Measurements from ENCODE around the gene DHX15. TPM values are rescaled to one million over a fixed set of nuclear protein-coding genes. Genes with fewer than 3 reads are reported as not detected.

Gene DHX15
- total RNA-seq (100 to 1,000 TPM in 2 of 9 donors, 10 to 100 TPM in 7; 49.1 to 158 (median 81.0) TPM), polyA plus RNA-seq (100 to 1,000 TPM in 1 of 3 donors, 10 to 100 TPM in 2; 42.4 to 129 (median 52.4) TPM)
- long read RNA-seq, donor 1, transcript DHX15-201 (14 exons, 2,994 nt), result major isoform, 19 of 72 reads
- long read RNA-seq, donor 1, transcript DHX15-209 (2 exons, 1,848 nt), result minor isoform, 7 of 72 reads
- long read RNA-seq, donor 1, partial matches to known transcripts, result 39 of 72 reads
- long read RNA-seq, donor 1, other reads (novel, unspliced or antisense), result 0 of 72 reads
- long read RNA-seq, donor 2, transcript DHX15-201 (14 exons, 2,994 nt), result major isoform, 13 of 32 reads
- long read RNA-seq, donor 2, transcript DHX15-204 (4 exons, 3,028 nt), result minor isoform, 6 of 32 reads
- long read RNA-seq, donor 2, partial matches to known transcripts, result 9 of 32 reads
- long read RNA-seq, donor 2, other reads (novel, unspliced or antisense), result 0 of 32 reads
- long read RNA-seq, donor 3, transcript DHX15-201 (14 exons, 2,994 nt), result major isoform, 13 of 23 reads
- long read RNA-seq, donor 3, partial matches to known transcripts, result 5 of 23 reads
- long read RNA-seq, donor 3, other reads (novel, unspliced or antisense), result 0 of 23 reads
- long read RNA-seq, donor 4, transcript DHX15-201 (14 exons, 2,994 nt), result major isoform, 19 of 33 reads
- long read RNA-seq, donor 4, partial matches to known transcripts, result 8 of 33 reads
- long read RNA-seq, donor 4, other reads (novel, unspliced or antisense), result 4 of 33 reads
- long read RNA-seq, donor 5, transcript DHX15-201 (14 exons, 2,994 nt), result major isoform, 117 of 132 reads
- long read RNA-seq, donor 5, partial matches to known transcripts, result 7 of 132 reads
- long read RNA-seq, donor 5, other reads (novel, unspliced or antisense), result 8 of 132 reads
- long read RNA-seq, donor 6, transcript DHX15-201 (14 exons, 2,994 nt), result major isoform, 14 of 18 reads
- long read RNA-seq, donor 6, partial matches to known transcripts, result 3 of 18 reads
- long read RNA-seq, donor 6, other reads (novel, unspliced or antisense), result 0 of 18 reads
- long read RNA-seq, donor 7, transcript DHX15-201 (14 exons, 2,994 nt), result major isoform, 9 of 31 reads
- long read RNA-seq, donor 7, partial matches to known transcripts, result 16 of 31 reads
- long read RNA-seq, donor 7, other reads (novel, unspliced or antisense), result 0 of 31 reads
- long read RNA-seq, donor 8, transcript DHX15-201 (14 exons, 2,994 nt), result major isoform, 16 of 42 reads
- long read RNA-seq, donor 8, partial matches to known transcripts, result 18 of 42 reads
- long read RNA-seq, donor 8, other reads (novel, unspliced or antisense), result 0 of 42 reads
- long read RNA-seq, donor 9, transcript DHX15-201 (14 exons, 2,994 nt), result major isoform, 11 of 50 reads
- long read RNA-seq, donor 9, partial matches to known transcripts, result 31 of 50 reads
- long read RNA-seq, donor 9, other reads (novel, unspliced or antisense), result 0 of 50 reads
- long read RNA-seq, donor 10, partial matches to known transcripts, result 9 of 14 reads
- long read RNA-seq, donor 10, other reads (novel, unspliced or antisense), result 0 of 14 reads

GRCh38 chr4:24584211-24584850 lies at the start of gene DHX15:
Gene DHX15 (minus strand): TSS chr4:24584554. CDS start chr4:24584393, 161 bp downstream.
- peak; percentile 15 to 76 for TF ChIP-seq POLR2A (IDR thresholded peaks at IDR 0.05)
- TF ChIP-seq CTCF (IDR thresholded peaks at IDR 0.05), result peak in 1 of 6 experiments; percentile 17
- Histone ChIP-seq H3K36me3 (replicated peaks in 1 of 2) (no peaks in the 10 kb centered on the region), H3K9me3 (replicated peaks in 1 of 3) (no peaks in the 10 kb centered on the region), H3K27me3 (no peaks in the 10 kb centered on the region), H3K27ac (peak within 1 kb of the TSS; percentile 94 to 99 (median 99)), H3K4me3 (peak within 1 kb of the TSS; percentile 79 to 100 (median 82)), H3K4me1 (replicated peaks in 1 of 2) (peaks cover 9 to 28% of the 10 kb centered on the region in 2 donors)
- intact Hi-C loops (cut with DNase I), result loop anchor here (10.0 kb wide), 2 partner anchors 50 to 100 kb away; no protein-coding TSS in a partner anchor
- peak; percentile 95 to 98 (median 97) for DNase-seq
- 0 to 4% (median 0%) methylated on average over 9 to 52 of the region's 52 CpGs for WGBS, 4 donors

- DNase-seq, result no peak
- H3K4me1 ChIP-seq (replicated peaks in 1 of 2), result no peaks in the 10 kb centered on the region
- TF ChIP-seq POLR2A (IDR thresholded peaks at IDR 0.05) (no peak), CTCF (IDR thresholded peaks at IDR 0.05) (no peak)
- H3K27me3 ChIP-seq, result no peaks in the 10 kb centered on the region
- H3K4me3 ChIP-seq, result no peak overlapping the region
- no peaks in the 10 kb centered on the region for H3K9me3 ChIP-seq (replicated peaks in 1 of 3)
- 92 to 94% (median 93%) methylated on average over 2 of the region's 2 CpGs for WGBS, 4 donors
- H3K27ac ChIP-seq, result no peak overlapping the region
- no peaks in the 10 kb centered on the region for H3K36me3 ChIP-seq (replicated peaks in 1 of 2)
- intact Hi-C loops (cut with DNase I), result no loop called here
These were observed 47.7 kb upstream of the DHX15 start for GRCh38 chr4:24632011-24632410.

GRCh38 chr4:24630937-24631336 lies 46.6 kb upstream of the DHX15 start:
- H3K27me3 ChIP-seq, result no peaks in the 10 kb centered on the region
- H3K27ac ChIP-seq, result no peak overlapping the region
- peak in 5 of 7 donors; percentile 21 to 53 (median 47) for DNase-seq
- WGBS, 4 donors, result 36 to 46% (median 40%) methylated on average over 5 of the region's 5 CpGs
- H3K9me3 ChIP-seq (replicated peaks in 1 of 3), result no peaks in the 10 kb centered on the region
- intact Hi-C loops (cut with DNase I), result no loop called here
- no peaks in the 10 kb centered on the region for H3K36me3 ChIP-seq (replicated peaks in 1 of 2)
- no peaks in the 10 kb centered on the region for H3K4me1 ChIP-seq (replicated peaks in 1 of 2)
- no peak overlapping the region for H3K4me3 ChIP-seq
- TF ChIP-seq POLR2A (IDR thresholded peaks at IDR 0.05), result no peak
- no peak for TF ChIP-seq CTCF (IDR thresholded peaks at IDR 0.05)
